ENCODE measurements around the gene PNMA6E. TPM values are rescaled to one million over a fixed set of nuclear protein-coding genes. Genes with fewer than 3 reads are reported as not detected.
A peak's percentile ranks its signal among the peaks of the same experiment; 100 is the strongest.

Gene PNMA6E
- total RNA-seq, 1 donor from 2014 or later: not detected

GRCh38 chrX:153411988-153412574 lies 10.9 kb upstream of the PNMA6E start:
- peak overlapping the region; percentile 66 for H3K4me3 Mint-ChIP-seq (ENCODE audit: unreplicated experiment)
- no peaks in the 10 kb centered on the region for H3K9me3 Mint-ChIP-seq (ENCODE audit: unreplicated experiment)
- no peak overlapping the region for H3K27ac Mint-ChIP-seq (ENCODE audit: unreplicated experiment)
- H3K4me3 ChIP-seq (ENCODE audit: insufficient read depth, low read depth, low read length): no peak overlapping the region
- no peaks in the 10 kb centered on the region for H3K79me2 ChIP-seq (ENCODE audit: insufficient read depth, low read length)
- FAIRE-seq: no peak
- no peak overlapping the region for H3K9ac ChIP-seq (ENCODE audit: low read length)
- H3K27ac ChIP-seq (ENCODE audit: low read depth, low read length): no peak overlapping the region
- no peaks in the 10 kb centered on the region for H3K9me3 ChIP-seq (ENCODE audit: insufficient read depth, low read depth, low read length)
- H2AFZ ChIP-seq (ENCODE audit: low read depth, low read length): peak overlapping the region; percentile 26
- H3K36me3 ChIP-seq (ENCODE audit: insufficient read depth, low read length): no peaks in the 10 kb centered on the region
- no peaks in the 10 kb centered on the region for H3K36me3 Mint-ChIP-seq (ENCODE audit: low read depth, unreplicated experiment)
- no peak for DNase-seq (ENCODE audit: low read depth)
- H3K27me3 Mint-ChIP-seq (ENCODE audit: low read depth, unreplicated experiment): peaks cover 32% of the 10 kb centered on the region
- H3K4me1 ChIP-seq (ENCODE audit: insufficient read depth, low read length): no peaks in the 10 kb centered on the region
- TF ChIP-seq EZH2 (IDR thresholded peaks at IDR 0.05; ENCODE audit: insufficient read depth, low read length): peak; percentile 56
- no peak for TF ChIP-seq CTCF (IDR thresholded peaks at IDR 0.05; ENCODE audit: insufficient read depth, low read depth, low read length)
- no peaks in the 10 kb centered on the region for H3K4me1 Mint-ChIP-seq (ENCODE audit: low read depth, unreplicated experiment)
- peak overlapping the region; percentile 77 for H3K4me2 ChIP-seq (ENCODE audit: low read length)
- H3K27me3 ChIP-seq (ENCODE audit: insufficient read depth, low read length): no peaks in the 10 kb centered on the region
- no peaks in the 10 kb centered on the region for H4K20me1 ChIP-seq (ENCODE audit: insufficient read depth, low read length)

GRCh38 chrX:153411255-153411987 lies 10.3 kb upstream of the PNMA6E start, which contains the start of gene ZFP92:
ZFP92 (plus strand) TSS chrX:153411472; CDS start chrX:153418323, 6,851 bp downstream.
- H3K4me2 ChIP-seq (ENCODE audit: low read length): peak within 1 kb of the TSS; percentile 77
- Mint-ChIP-seq H3K4me1 (ENCODE audit: low read depth, unreplicated experiment) (no peaks in the 10 kb centered on the region), H3K27me3 (ENCODE audit: low read depth, unreplicated experiment) (peaks cover 37% of the 10 kb centered on the region), H3K36me3 (ENCODE audit: low read depth, unreplicated experiment) (no peaks in the 10 kb centered on the region), H3K27ac (ENCODE audit: unreplicated experiment) (peak within 1 kb of the TSS; percentile 12), H3K9me3 (ENCODE audit: unreplicated experiment) (no peaks in the 10 kb centered on the region), H3K4me3 (ENCODE audit: unreplicated experiment) (peak within 1 kb of the TSS; percentile 66)
- H3K36me3 ChIP-seq (ENCODE audit: insufficient read depth, low read length): no peaks in the 10 kb centered on the region
- H3K79me2 ChIP-seq (ENCODE audit: insufficient read depth, low read length): no peaks in the 10 kb centered on the region
- peak within 1 kb of the TSS; percentile 28 for H3K4me3 ChIP-seq (ENCODE audit: insufficient read depth, low read depth, low read length)
- H2AFZ ChIP-seq (ENCODE audit: low read depth, low read length): peak within 1 kb of the TSS; percentile 56
- DNase-seq (ENCODE audit: low read depth) (no peak), FAIRE-seq (no peak)
- H4K20me1 ChIP-seq (ENCODE audit: insufficient read depth, low read length): no peaks in the 10 kb centered on the region
- TF ChIP-seq EZH2 (IDR thresholded peaks at IDR 0.05; ENCODE audit: insufficient read depth, low read length) (peak; percentile 54), CTCF (IDR thresholded peaks at IDR 0.05; ENCODE audit: insufficient read depth, low read depth, low read length) (no peak)
- H3K4me1 ChIP-seq (ENCODE audit: insufficient read depth, low read length): no peaks in the 10 kb centered on the region
- no peaks in the 10 kb centered on the region for H3K27me3 ChIP-seq (ENCODE audit: insufficient read depth, low read length)
- H3K9ac ChIP-seq (ENCODE audit: low read length): peak within 1 kb of the TSS; percentile 10
- H3K9me3 ChIP-seq (ENCODE audit: insufficient read depth, low read depth, low read length): no peaks in the 10 kb centered on the region
- H3K27ac ChIP-seq (ENCODE audit: low read depth, low read length): no peak within 1 kb of the TSS

GRCh38 chrX:153410888-153411254 lies 9.7 kb upstream of the PNMA6E start:
- H4K20me1 ChIP-seq (ENCODE audit: insufficient read depth, low read length): no peaks in the 10 kb centered on the region
- Mint-ChIP-seq H3K27ac (ENCODE audit: unreplicated experiment) (peak overlapping the region; percentile 12), H3K27me3 (ENCODE audit: low read depth, unreplicated experiment) (peaks cover 39% of the 10 kb centered on the region), H3K4me1 (ENCODE audit: low read depth, unreplicated experiment) (no peaks in the 10 kb centered on the region), H3K9me3 (ENCODE audit: unreplicated experiment) (no peaks in the 10 kb centered on the region), H3K36me3 (ENCODE audit: low read depth, unreplicated experiment) (no peaks in the 10 kb centered on the region), H3K4me3 (ENCODE audit: unreplicated experiment) (peak overlapping the region; percentile 57)
- H3K9ac ChIP-seq (ENCODE audit: low read length): no peak overlapping the region
- H3K27me3 ChIP-seq (ENCODE audit: insufficient read depth, low read length): peaks cover 3% of the 10 kb centered on the region
- H3K4me1 ChIP-seq (ENCODE audit: insufficient read depth, low read length): no peaks in the 10 kb centered on the region
- FAIRE-seq (no peak), DNase-seq (ENCODE audit: low read depth) (no peak)
- H3K36me3 ChIP-seq (ENCODE audit: insufficient read depth, low read length): no peaks in the 10 kb centered on the region
- no peaks in the 10 kb centered on the region for H3K9me3 ChIP-seq (ENCODE audit: insufficient read depth, low read depth, low read length)
- no peaks in the 10 kb centered on the region for H3K79me2 ChIP-seq (ENCODE audit: insufficient read depth, low read length)
- H3K27ac ChIP-seq (ENCODE audit: low read depth, low read length): no peak overlapping the region
- peak overlapping the region; percentile 77 for H3K4me2 ChIP-seq (ENCODE audit: low read length)
- peak overlapping the region; percentile 28 for H3K4me3 ChIP-seq (ENCODE audit: insufficient read depth, low read depth, low read length)
- no peak for TF ChIP-seq EZH2 (IDR thresholded peaks at IDR 0.05; ENCODE audit: insufficient read depth, low read length)
- no peak for TF ChIP-seq CTCF (IDR thresholded peaks at IDR 0.05; ENCODE audit: insufficient read depth, low read depth, low read length)
- peak overlapping the region; percentile 56 for H2AFZ ChIP-seq (ENCODE audit: low read depth, low read length)

Data from astrocyte (in vitro differentiated cells and primary cell).